HG03196 (cell line): ENCODE measurements around the gene LMF2.
"Not testable (repeated sequence)": the region's sequence is repeated elsewhere in the genome, so short reads cannot be mapped to it uniquely, and the experiment has no call there.

Experiments used
- ATAC-seq: cut with Tn5 transposase; IDR thresholded peaks from one replicate; pipeline ENCODE4 v1.9.1; 2021; ENCODE audit not compliant: unreplicated experiment

Gene LMF2, protein sequence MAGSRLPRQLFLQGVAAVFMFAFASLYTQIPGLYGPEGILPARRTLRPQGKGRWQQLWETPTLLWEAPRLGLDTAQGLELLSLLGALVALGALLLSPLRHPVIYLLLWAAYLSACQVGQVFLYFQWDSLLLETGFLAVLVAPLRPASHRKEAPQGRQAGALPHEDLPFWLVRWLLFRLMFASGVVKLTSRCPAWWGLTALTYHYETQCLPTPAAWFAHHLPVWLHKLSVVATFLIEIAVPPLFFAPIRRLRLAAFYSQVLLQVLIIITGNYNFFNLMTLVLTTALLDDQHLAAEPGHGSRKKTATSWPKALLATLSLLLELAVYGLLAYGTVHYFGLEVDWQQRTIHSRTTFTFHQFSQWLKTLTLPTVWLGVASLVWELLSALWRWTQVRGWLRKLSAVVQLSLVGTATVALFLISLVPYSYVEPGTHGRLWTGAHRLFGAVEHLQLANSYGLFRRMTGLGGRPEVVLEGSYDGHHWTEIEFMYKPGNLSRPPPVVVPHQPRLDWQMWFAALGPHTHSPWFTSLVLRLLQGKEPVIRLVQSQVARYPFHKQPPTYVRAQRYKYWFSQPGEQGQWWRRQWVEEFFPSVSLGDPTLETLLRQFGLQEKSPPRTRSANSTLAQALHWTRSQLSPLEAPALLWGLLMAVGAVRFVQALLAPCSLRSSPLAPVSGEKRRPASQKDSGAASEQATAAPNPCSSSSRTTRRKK

DNA sequence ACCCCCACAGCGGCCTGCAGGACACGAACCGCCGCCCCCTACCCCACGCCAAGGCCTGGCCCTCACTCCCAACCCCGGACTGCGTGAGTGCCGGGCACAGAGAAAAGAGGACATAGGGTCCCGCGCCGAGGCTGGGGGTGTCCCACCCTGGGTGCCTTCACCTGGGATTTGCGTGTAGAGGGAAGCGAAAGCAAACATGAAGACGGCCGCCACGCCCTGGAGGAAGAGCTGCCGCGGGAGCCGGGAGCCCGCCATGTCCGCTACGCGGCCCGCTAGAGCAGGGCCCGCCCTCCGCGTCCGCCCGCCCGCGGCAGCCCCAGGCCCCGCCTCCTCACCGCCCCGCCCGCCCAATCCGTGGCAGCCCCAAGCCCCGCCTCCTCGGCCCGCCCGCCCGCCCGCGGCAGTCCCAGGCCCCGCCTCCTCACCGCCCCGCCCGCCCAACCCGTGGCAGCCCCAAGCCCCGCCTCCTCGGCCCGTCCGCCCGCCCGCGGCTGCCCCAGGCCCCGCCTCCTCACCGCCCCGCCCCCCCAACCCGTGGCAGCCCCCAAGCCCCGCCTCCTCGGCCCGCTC lies at the start of gene LMF2:
Gene LMF2, minus strand, starts transcription at position 282 of the 570 bp plus-strand sequence. Its CDS starts 27 bp downstream, at position 255.
- ATAC-seq: peak; percentile 40

DNA sequence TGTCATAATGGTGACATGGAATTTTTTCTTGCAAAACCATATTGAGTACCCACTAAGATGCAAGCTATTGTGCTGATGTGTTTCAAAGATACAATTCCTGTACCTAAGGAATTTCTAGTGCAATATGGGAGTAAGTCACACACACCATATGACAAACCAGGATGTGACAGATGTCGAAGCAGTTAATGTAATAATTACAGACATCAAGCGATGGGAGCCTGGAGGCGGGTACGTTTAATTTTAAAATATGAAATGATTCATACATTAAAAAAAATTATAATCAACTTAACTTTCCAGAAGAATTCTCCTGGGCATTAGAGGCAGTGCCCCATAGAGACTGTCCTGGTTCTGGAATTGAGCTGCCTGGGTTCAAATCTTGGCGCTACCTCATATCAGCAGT lies 49.2 kb upstream of the LMF2 start:
- no peak for ATAC-seq

DNA sequence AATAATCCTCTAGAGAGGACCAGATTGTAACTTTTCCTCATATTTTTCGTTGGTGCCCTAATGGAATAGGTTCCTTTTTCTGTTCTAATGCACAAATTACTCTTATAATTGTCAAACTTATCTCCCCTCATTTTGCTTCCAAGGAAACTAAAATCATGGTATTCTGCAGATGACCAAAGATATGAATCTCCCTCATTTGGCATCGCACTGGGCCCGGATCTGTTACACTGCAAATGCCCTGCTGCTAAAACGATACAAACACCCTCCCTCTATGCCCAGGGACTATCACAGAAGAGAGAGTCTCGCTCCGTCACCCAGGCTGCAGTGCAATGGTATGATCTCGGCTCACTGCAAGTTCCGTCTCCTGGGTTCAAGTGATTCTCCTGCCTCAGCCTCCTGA lies 45.8 kb upstream of the LMF2 start:
- ATAC-seq: no peak

DNA sequence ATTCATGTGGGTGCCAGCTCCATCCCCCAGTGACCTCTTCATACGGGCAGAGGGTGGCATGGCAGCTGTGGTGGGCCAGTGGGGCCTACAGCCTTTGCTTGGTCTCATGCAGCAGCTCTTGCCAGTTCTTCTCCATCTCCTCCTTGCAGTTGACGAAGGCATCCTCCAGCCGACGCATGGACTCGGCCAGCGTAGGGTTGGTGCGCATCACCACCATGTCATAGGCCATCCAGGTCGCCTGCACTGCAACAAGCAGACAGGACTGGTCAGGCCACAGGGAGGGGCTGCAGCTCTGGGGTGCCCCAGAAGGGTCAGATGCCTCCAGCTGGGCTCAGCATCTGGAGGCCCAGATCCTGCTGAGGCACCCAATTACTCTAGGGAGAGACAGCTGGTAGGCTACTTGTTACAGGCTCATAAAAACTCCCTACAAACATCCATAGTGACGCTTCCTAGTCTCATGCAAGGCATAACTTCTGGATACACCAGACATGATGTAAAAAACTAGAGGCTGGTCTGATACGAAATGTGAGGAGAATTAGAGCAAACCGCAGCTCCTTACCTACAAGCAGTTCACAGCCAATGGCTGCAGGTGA lies 43.8 kb upstream of the LMF2 start:
- ATAC-seq: no peak

DNA sequence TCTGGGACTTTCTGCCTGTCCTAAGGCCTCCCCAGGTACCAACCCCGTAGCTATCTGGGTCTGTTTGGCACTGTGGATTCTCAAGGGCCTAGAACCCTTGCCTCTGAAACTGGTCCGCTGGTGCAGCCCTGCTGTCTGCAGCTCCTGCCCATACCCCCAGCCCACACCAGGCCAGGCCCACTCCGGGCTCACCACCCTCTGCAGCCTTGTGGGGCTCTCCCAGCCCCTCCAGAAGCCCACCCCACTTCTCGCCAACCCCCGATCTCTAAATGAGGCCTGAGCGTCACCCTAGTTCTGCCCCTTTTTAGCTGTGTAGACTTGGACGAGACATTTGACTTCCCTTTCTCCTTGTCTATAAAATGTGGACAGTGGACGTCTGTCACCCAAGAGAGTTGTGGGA lies 42.9 kb upstream of the LMF2 start:
- no peak for ATAC-seq

DNA sequence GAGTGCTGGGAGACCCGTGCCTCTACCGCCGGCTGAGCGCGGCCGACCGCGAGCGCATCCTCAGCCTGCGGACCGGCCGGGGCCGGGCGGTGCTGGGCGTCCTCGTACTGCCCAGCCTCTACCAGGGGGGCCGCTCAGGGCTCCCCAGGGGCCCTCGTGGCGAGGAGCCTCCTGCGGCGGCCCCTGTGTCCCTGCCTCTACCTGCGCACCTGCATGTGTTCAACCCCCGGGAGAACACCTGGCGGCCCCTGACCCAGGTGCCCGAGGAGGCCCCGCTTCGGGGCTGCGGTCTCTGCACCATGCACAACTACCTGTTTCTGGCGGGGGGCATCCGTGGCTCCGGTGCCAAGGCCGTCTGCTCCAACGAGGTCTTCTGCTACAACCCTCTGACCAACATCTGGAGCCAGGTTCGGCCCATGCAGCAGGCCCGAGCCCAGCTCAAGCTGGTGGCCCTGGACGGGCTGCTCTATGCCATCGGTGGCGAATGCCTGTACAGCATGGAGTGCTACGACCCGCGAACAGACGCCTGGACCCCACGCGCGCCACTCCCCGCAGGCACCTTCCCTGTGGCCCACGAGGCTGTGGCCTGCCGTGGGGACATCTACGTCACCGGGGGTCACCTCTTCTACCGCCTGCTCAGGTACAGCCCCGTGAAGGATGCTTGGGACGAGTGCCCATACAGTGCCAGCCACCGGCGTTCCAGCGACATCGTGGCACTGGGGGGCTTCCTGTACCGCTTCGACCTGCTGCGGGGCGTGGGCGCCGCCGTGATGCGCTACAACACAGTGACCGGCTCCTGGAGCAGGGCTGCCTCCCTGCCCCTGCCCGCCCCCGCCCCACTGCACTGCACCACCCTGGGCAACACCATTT lies 41.7 kb upstream of the LMF2 start:
- no peak for ATAC-seq

DNA sequence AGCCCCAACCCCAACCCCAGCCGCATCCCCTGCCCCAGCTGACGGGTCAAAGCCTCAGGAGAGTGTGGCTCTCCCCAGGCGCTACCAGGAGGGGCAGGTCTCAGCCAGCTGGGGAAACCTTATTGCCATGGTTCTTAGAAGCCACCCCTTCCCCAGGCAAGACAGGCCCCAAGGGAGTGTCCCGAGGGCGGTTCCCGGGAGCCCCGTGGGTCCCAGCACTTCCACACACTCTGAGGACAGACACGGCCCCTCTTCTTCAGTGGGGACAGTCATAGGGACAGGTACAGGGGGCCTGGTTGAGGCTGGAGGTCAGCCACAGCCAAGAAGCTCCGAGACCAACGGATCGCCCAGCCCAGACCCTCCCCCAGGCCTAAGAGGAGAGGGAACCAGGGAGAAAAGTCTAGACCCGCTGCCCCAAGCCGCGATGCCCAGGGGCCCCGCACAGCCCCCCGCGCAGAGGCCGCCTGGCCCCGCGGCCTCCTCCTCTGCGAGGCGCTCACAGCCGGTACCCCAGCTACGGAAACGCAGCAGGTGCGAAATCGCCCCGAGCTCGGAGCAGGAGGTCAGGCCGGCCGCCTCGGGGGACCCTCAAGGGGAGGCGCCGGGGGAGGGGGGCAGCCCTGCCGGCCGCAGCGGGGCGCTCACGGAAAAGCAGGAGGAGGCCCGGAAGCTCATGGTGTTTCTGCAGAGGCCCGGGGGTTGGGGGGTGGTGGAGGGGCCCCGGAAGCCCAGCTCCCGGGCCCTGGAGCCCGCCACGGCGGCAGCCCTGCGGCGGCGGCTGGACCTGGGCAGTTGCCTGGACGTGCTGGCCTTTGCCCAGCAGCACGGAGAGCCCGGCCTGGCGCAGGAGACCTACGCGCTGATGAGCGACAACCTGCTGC lies 40.8 kb upstream of the LMF2 start:
- no peak for ATAC-seq

DNA sequence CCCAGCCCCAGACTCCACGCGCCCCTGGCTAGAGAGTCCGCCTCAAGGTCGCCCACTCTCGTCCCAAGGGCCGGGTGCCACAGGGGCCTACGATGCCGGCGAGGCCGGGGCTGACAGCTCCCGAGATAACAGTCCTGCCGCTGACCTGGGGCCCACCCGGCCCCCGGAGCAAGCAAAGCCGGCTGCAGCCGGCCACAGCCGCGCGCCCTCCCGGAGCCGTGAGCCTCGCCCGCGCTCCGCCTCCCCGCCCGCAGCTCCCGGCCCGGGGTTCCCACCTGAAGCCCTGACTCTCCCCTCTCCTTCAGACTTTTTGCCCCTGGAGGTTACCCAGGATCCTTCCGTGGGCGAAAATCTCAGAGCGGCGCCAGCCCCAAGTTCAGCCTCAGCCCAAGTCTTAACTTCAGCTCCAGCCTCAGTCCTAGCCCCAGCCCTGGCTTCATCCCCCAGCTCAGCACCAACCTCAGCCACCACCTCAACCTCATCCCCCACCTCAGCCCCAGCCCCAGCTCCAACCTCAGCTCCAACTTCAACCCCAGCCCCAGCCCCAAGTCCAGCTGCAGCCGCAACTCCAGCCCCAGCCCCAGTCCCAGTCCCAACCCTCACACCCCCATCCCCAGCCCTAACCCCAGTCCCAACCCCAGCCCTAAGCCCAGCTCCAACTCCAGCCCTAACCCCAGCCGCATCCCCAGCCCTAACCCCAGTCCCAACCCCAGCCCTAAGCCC lies 39.9 kb upstream of the LMF2 start:
- no peak for ATAC-seq

DNA sequence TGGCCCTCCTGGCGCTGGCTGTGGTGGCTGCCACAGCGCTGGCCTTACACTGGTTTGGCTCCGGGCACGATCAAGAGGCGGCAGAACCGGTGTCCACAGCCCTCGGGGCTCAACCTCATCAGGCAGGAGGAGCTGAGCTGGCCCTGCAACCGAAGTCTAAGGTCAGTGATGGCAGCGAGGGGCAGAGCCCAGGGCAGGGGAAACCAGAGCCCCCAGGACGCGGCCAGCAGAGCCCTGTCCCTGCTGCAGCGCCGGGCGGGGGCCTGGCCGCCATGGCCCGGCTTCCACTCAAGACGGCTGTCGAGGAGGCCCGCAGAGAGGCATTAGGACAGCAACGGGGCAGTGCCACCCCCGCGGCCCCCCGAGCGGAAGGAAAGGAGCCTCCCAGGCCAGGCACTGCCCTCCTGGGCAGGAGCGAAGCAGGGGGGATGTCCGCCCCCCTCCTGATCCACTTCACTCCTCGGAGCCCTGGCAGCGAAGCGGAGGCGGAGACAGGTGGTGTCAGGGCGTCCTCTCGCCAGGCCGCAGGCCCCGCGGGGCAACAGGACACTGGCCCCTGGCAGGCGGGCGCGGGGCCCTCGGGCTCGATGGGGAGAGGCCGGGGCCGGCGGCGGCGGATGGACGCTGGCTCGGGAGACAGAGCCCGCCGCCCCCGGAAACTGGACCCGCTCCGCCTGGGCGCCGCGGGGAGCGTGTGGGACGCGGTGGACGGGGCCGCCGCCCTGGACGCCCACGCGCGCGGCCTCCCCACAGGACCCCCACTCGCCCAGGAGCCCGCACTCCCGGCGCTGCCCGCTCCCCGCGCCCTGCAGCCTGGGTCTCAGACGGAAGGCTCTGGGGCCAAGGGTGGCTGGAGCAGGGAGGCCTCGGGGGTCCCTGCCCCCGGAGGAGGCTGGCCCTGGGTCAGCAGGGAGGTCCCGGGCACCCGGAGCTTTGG lies 39.1 kb upstream of the LMF2 start:
- no peak for ATAC-seq

DNA sequence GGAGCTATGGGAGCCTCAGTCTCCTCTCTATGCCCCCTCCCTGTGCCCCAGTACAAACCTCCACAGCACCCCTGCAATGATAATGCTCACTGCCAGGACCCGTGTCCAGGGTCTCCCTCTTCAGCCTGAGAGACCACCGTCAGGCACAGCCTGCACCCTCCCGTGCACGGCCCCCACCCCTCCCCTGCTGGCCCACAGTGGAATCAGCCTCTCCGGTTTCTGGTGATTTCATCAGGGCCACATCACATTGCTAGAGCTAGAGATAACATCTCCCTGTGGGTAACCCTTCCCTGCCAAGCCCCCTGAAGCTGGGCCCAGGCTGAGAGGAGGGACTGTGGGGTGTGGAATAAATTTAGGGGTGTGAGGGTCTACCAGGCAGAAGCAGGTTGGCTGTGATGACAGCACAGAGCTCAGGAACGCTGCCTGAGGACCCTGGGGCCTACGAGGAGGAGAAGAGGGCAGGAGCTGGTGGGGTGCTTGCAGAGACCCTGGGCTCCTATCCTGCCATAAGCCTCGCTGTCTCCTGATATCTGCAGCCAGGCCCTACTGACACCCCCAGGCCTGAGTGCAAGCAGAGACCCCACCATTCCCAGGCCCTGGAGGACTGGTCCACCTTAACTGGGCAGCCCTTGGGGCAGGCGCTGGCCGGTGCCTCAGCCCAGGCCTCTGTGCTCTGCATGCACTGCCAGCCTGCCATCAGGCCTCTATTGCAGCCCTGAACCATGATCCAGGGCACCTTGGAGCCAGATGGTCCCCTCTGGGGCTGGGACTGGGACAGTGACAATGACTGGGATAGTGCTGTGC lies 38.2 kb upstream of the LMF2 start, which contains the start of gene KLHDC7B:
Gene KLHDC7B, plus strand, starts transcription at position 378 of the 804 bp plus-strand sequence. Its CDS starts 345 bp downstream, at position 723.
- ATAC-seq: no peak

DNA sequence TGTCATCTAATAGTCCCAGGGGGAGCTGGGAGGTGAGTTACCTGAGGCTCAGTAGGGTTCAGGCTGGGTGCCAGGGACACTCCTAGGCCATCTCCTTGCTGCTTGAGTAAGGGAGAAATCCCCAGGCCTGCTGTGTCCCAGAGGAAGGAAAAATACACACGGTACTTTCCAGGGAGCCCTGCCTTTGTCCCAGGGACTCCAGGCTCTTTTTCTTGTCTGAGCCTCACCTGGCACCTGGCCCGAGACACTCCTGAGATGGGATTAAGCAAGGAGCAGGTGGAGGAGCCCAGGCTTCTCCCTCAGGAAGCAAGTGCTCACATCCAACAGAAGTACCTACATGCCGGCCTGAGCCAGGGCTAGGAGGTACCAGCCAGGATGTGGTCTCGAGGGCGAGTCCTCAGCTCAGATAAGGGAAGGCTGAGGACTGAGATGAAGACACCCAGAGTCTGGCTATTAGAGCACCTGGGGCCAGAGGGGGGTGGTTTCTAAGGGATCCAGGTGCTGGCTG lies 37.3 kb upstream of the LMF2 start:
- no peak for ATAC-seq

DNA sequence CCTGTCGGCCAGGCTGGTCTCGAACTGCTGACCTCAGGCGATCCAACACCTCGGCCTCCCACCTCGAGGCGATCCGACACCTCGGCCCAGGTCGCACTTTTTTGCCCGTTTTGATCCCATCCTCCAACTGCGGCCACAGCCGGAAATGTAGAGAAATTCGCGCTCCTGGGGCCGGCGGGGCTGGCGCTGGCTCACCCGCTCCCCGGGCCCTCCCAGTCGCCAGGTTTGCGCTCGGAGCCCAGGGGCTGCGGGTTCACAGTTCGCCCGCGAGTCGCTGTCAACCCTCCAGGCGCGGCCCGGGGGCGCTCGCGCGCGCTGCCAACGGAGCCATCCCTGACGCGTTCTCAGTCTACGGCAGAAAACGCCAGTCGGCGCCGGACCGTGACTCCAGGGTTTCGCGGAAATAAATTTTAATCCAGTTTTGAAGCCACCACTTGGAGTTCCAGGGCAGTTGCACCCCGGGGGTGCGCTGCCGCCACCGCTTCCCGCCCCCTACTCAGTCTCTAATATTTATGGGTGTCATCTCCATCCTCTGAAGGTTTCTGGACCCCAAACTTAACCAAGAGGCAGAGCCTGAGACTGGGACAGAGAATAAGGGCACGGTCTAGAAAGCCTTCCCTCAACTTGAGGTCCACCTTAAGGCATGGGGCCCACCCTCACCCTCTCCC lies 36.7 kb upstream of the LMF2 start:
- peak; percentile 30 for ATAC-seq

DNA sequence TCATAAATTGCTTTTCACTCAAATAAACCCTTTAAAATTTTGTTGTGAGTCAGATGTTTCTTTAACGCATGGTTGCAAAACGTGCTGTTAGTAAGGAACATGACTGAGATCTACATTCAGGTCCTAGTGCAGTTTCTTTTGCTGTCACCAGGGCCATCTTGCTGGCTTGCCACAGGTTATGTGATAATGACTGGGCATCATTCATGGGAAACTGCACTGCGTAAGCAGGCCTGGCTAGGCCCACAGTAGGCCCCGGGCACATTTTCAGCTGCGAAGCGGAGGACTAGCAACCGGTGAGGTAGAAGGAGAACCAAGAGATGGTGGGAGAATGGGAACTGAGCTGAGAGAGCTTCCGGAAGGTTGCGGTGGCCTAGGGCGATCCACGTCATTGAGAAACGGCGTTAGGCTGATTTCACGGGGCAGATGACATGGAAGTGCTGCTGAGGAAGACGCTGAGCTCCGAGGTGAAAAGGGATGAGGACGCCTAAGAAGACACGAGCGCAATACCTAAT lies 35.0 kb upstream of the LMF2 start:
- no peak for ATAC-seq

DNA sequence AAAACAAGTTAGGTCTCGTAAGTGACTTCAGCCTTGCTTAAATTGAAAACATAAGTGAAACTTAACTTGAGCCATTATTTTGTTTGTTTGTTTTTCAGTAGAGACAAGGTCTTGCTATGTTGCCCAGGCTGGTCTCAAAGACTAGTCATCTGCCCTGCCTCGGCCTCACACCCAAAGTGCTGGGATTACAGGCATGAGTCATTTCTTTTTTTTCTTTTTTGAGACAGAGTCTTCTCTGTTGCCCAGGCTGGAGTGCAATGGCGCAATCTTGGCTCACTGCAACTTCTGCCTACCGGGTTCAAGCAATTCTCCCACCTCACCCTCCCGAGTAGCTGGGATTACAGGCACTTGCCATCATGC lies 34.1 kb upstream of the LMF2 start:
- not testable (repeated sequence) for ATAC-seq

DNA sequence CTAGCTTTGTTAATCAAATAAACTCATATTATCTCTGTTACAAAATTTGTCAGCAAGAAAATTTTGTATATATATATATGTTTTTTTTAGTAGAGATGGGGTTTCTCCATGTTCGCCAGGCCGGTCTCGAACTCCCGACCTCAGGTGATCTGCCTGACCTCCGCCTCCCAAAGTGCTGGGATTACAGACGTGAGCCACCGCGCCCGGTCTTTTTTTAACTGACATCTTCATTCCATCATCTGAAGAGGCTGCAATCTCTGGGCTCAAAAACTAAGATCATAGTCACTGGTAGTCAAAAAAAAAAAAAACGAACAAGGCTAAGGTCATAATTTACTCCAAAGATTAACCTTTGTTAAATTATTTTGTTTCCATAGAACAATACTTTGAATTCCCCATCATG lies 32.9 kb upstream of the LMF2 start:
- no peak for ATAC-seq

DNA sequence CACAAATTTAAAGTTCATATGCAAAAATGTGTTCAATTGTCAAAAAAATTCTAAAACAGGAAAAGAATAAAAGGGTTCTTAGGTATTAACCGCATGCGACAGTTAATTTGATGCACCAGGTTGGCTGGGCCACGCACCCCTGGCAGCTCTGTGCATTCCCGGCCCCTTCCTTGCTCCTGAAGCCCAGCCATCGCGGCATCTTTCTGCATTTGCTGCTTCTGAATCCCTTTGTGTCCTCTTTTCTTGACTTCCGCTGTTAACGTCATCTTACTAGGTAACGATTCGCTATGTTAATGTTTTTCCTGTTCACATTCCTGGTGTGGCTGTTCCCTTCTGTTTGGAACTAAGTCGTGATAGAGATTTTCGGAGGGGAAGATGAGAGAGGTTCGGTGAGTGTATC lies 30.3 kb upstream of the LMF2 start:
- no peak for ATAC-seq
